ENCODE data around the gene AKR1C1. TPM values are rescaled to one million over a fixed set of nuclear protein-coding genes. Genes with fewer than 3 reads are reported as not detected.
"Not testable (repeated sequence)": the region's sequence is repeated elsewhere in the genome, so short reads cannot be mapped to it uniquely, and the experiment has no call there.

AKR1C1 gene
- total RNA-seq, 2 donors from 2014 or later: 0.62 to 1.6 TPM

DNA sequence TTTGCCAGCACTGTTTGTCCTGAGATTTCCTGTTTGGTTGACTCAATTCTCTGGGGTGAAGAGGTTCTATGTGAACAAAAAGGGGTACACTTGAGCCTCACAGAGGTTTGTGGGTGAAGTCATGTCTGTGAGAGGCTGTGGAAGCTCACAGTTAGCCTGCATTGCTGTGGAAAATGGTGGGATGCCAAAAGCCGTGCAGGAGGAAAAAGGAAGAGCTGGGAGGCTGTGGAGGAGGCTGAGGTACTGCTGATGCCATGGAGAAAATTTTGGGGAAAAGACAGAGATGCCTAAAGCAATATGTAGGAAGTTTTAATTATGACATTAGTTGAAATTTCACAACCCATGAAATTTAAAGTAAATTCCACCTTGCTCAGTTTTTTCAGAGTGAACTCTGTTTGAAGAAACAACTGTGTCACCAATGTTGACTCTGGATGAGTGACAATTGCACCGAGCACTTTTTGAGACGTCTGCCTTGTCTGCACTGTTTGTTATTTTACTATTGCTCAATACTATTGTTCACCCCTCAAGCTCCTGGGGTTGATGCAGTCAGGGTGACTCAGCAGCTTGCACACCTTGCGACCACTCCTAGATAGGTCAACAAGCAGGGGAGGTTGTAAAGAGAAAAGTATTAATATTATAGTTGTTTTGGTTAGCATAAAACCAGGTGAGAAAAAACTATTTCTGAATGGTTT, 45.8 kb downstream of the AKR1C1 start:
- H3K4me1 Mint-ChIP-seq; H3K4me3 ChIP-seq (ENCODE audit: low read length); H3K36me3 ChIP-seq (ENCODE audit: control insufficient read depth, insufficient read depth, low read length); H3K9me3 ChIP-seq (ENCODE audit: control insufficient read depth, low read length); H3K9me3 Mint-ChIP-seq; H3K9ac ChIP-seq (ENCODE audit: extremely low read depth, low read length, poor library complexity, severe bottlenecking); H3K4me3 Mint-ChIP-seq; H3K27me3 Mint-ChIP-seq (ENCODE audit: insufficient read depth); H3K4me1 ChIP-seq (ENCODE audit: control insufficient read depth, insufficient read depth, low read length); H3K27me3 ChIP-seq (ENCODE audit: control insufficient read depth, insufficient read depth, low read length, poor library complexity, severe bottlenecking); H3K36me3 Mint-ChIP-seq (ENCODE audit: low read depth); DNase-seq; H3K27ac Mint-ChIP-seq; H3K27ac ChIP-seq (ENCODE audit: low read depth, low read length): not testable (repeated sequence)
- 94 to 96% methylated on average over 3 to 4 of the region's 4 CpGs for WGBS, 2 experiments (ENCODE audit: insufficient coverage in 1 of 2, insufficient read length in 1 of 2)

DNA sequence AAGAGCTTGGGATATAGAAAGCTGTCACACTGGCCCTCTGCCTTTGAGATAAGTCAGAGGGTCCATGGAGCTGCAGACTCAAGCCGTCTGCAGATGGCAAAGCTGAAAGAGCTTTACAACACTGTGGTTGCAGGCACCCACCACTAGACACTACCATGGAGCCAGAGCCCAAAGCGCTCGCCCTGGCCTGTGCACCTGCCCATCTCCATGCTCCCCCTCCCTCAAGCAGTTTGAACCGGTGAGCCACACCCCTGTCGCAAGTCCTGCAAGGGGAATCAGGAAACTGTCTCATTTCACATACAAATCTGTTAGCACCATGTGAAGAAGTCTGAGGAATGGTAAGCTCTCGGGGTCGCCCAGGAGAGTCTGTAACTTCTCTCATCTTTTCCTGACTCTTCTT, 46.8 kb downstream of the AKR1C1 start:
- H3K9ac ChIP-seq (ENCODE audit: extremely low read depth, low read length, poor library complexity, severe bottlenecking); H3K4me1 ChIP-seq (ENCODE audit: control insufficient read depth, insufficient read depth, low read length); H3K27me3 Mint-ChIP-seq (ENCODE audit: insufficient read depth); H3K27me3 ChIP-seq (ENCODE audit: control insufficient read depth, insufficient read depth, low read length, poor library complexity, severe bottlenecking); H3K4me1 Mint-ChIP-seq; H3K36me3 ChIP-seq (ENCODE audit: control insufficient read depth, insufficient read depth, low read length); H3K9me3 Mint-ChIP-seq; H3K9me3 ChIP-seq (ENCODE audit: control insufficient read depth, low read length); H3K27ac ChIP-seq (ENCODE audit: low read depth, low read length); DNase-seq; H3K4me3 ChIP-seq (ENCODE audit: low read length); H3K27ac Mint-ChIP-seq; H3K4me3 Mint-ChIP-seq; H3K36me3 Mint-ChIP-seq (ENCODE audit: low read depth): not testable (repeated sequence)
- 73 to 100% methylated on average over 1 to 4 of the region's 7 CpGs for WGBS, 2 experiments (ENCODE audit: insufficient coverage in 1 of 2, insufficient read length in 1 of 2)

DNA sequence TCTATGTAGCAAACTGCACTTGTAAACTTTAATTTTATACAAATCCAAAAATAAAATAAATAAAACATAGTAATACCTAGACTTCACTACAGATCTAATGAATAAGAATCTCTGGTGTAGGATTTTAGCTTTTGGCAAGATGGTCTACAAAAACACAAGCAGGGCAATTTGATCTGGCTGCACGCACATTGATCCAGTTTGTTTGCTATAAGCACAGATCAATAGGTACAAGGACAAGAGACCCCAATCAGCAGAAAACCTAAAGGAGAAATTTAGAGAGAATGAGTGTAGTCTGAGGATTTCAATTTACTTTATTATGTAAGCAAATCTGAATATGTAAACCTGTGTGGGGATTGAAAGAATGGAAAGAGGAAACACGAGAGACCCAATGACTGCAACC, 48.2 kb downstream of the AKR1C1 start:
- not testable (repeated sequence) for H3K4me1 Mint-ChIP-seq; H3K27me3 ChIP-seq (ENCODE audit: control insufficient read depth, insufficient read depth, low read length, poor library complexity, severe bottlenecking); H3K9me3 ChIP-seq (ENCODE audit: control insufficient read depth, low read length); H3K4me3 ChIP-seq (ENCODE audit: low read length); H3K9me3 Mint-ChIP-seq; H3K36me3 Mint-ChIP-seq (ENCODE audit: low read depth); H3K9ac ChIP-seq (ENCODE audit: extremely low read depth, low read length, poor library complexity, severe bottlenecking); H3K27me3 Mint-ChIP-seq (ENCODE audit: insufficient read depth); H3K27ac Mint-ChIP-seq; H3K36me3 ChIP-seq (ENCODE audit: control insufficient read depth, insufficient read depth, low read length); H3K4me3 Mint-ChIP-seq; H3K4me1 ChIP-seq (ENCODE audit: control insufficient read depth, insufficient read depth, low read length); H3K27ac ChIP-seq (ENCODE audit: low read depth, low read length); DNase-seq
- 91 to 95% methylated on average over 1 to 2 of the region's 2 CpGs for WGBS, 2 experiments (ENCODE audit: insufficient coverage in 1 of 2, insufficient read length in 1 of 2)

DNA sequence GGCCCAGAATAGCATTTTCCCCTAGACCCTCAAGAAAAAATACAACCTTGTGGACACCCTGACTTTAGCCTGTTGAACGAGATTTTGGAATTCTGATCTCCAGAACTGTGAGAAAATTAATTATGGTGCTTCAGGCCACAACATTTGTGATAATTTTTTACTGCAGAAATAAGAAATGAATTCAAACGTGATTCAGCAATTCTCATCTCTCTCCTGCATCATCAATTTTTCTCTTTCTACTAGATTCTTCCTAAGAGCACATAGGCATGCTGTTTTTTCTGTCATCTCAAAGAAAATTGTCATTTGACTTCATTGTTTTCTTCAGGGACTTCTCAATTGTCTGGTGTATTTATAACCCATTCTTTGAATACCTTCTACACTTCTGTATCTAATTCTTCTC, 49.4 kb downstream of the AKR1C1 start:
- Histone ChIP-seq H3K36me3 (ENCODE audit: control insufficient read depth, insufficient read depth, low read length) (no peaks in the 10 kb centered on the region), H3K27ac (ENCODE audit: low read depth, low read length) (no peak overlapping the region), H3K4me3 (ENCODE audit: low read length) (no peak overlapping the region), H3K27me3 (ENCODE audit: control insufficient read depth, insufficient read depth, low read length, poor library complexity, severe bottlenecking) (peaks cover 4% of the 10 kb centered on the region), H3K9me3 (ENCODE audit: control insufficient read depth, low read length) (no peaks in the 10 kb centered on the region), H3K9ac (ENCODE audit: extremely low read depth, low read length, poor library complexity, severe bottlenecking) (no peak overlapping the region), H3K4me1 (ENCODE audit: control insufficient read depth, insufficient read depth, low read length) (no peaks in the 10 kb centered on the region)
- DNase-seq: no peak
- Mint-ChIP-seq H3K36me3 (ENCODE audit: low read depth) (no peaks in the 10 kb centered on the region), H3K4me1 (peaks cover 8% of the 10 kb centered on the region), H3K27me3 (ENCODE audit: insufficient read depth) (peaks cover 10% of the 10 kb centered on the region), H3K9me3 (no peaks in the 10 kb centered on the region), H3K27ac (no peak overlapping the region), H3K4me3 (no peak overlapping the region)
- TF ChIP-seq, protein P1, sequence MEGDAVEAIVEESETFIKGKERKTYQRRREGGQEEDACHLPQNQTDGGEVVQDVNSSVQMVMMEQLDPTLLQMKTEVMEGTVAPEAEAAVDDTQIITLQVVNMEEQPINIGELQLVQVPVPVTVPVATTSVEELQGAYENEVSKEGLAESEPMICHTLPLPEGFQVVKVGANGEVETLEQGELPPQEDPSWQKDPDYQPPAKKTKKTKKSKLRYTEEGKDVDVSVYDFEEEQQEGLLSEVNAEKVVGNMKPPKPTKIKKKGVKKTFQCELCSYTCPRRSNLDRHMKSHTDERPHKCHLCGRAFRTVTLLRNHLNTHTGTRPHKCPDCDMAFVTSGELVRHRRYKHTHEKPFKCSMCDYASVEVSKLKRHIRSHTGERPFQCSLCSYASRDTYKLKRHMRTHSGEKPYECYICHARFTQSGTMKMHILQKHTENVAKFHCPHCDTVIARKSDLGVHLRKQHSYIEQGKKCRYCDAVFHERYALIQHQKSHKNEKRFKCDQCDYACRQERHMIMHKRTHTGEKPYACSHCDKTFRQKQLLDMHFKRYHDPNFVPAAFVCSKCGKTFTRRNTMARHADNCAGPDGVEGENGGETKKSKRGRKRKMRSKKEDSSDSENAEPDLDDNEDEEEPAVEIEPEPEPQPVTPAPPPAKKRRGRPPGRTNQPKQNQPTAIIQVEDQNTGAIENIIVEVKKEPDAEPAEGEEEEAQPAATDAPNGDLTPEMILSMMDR (conservative IDR thresholded peaks at IDR 0.05): no peak
- 70 to 78% methylated on average over 1 to 2 of the region's 2 CpGs for WGBS, 2 experiments (ENCODE audit: insufficient coverage in 1 of 2, insufficient read length in 1 of 2)

All from endodermal cell (in vitro differentiated cells).